Left lung (tissue), 10 donors: ENCODE measurements around the gene STYX. TPM values are rescaled to one million over a fixed set of nuclear protein-coding genes. Genes with fewer than 3 reads are reported as not detected.

Experiments
- ATAC-seq: fragments of 200-7000 bp; cut with Tn5 transposase; one replicate; pipeline ENCODE4 v1.9.1; 2020; ENCODE audit warnings: moderate library complexity
- DNase-seq, 4 donors: peaks; one replicate each; pipeline ENCODE4 v3.0.0-alpha.2; 2013 to 2020
- H3K27ac ChIP-seq, 2 donors: fragments of 200-600 bp; sonication (generic) in 1 of 2; one replicate each; pipeline versions ENCODE4 v1.5.0 to v1.8.0; 2020 to 2021
- H3K27me3 ChIP-seq, 2 donors: fragments of 200-600 bp; sonication (generic) in 1 of 2; one replicate each; pipeline versions ENCODE4 v1.5.0 to v1.8.0; 2020 to 2021
- H3K36me3 ChIP-seq, 2 donors: fragments of 200-600 bp; sonication (generic) in 1 of 2; one replicate each; pipeline versions ENCODE4 v1.5.0 to v1.8.0; 2020 to 2021
- H3K4me1 ChIP-seq, 2 donors: fragments of 200-600 bp; one replicate each; pipeline ENCODE4 v1.8.0; 2021
- H3K4me3 ChIP-seq, 2 donors: fragments of 200-600 bp; sonication (generic) in 1 of 2; one replicate each; pipeline versions ENCODE4 v1.5.0 to v1.8.0; 2020 to 2021; ENCODE audit warnings: mild to moderate bottlenecking in 1 of 2
- H3K9me3 ChIP-seq, 2 donors: fragments of 200-600 bp; sonication (generic) in 1 of 2; one replicate each; pipeline versions ENCODE4 v1.5.0 to v1.8.0; 2020 to 2021
- intact Hi-C, 2 donors: fragments of 100-400 bp; cut with DNase I; formaldehyde crosslinking; loops; one replicate each; pipeline versions ENCODE4 v1.11.2 to v1.14.2; 2022
- polyA plus RNA-seq, 6 donors: library from polyadenylated mRNA; unstranded; fragments of 120-200 nt; gene quantifications; one replicate each; pipeline ENCODE4 v1.2.1, GENCODE V29; 2013; ENCODE audit not compliant: insufficient read length in 6 of 6
- total RNA-seq, 2 donors: library from RNA; stranded (reverse); fragmentation: NEBNext Ultra II Directional; extraction: Animal tissue kit (Norgen Biotek cat#: 25700); gene quantifications; one replicate each; pipeline ENCODE4 v1.2.1, GENCODE V29; 2021
- TF ChIP-seq, protein P1 (sequence below), 2 donors: fragments of 200-600 bp; sonication (generic) in 1 of 2; IDR thresholded peaks; one replicate each; pipeline versions ENCODE4 v1.5.0 to v1.8.0; 2021; ENCODE audit warnings: antibody characterized with exemption in 2 of 2
- donor health status: DM: no; HTN: yes; CAD: no.
- donor health status: DM: no; HTN: no; CAD: no.

The STYX gene
- total and polyA plus RNA-seq, 8 donors: 9.9 to 19.2 (median 17.3) TPM

DNA sequence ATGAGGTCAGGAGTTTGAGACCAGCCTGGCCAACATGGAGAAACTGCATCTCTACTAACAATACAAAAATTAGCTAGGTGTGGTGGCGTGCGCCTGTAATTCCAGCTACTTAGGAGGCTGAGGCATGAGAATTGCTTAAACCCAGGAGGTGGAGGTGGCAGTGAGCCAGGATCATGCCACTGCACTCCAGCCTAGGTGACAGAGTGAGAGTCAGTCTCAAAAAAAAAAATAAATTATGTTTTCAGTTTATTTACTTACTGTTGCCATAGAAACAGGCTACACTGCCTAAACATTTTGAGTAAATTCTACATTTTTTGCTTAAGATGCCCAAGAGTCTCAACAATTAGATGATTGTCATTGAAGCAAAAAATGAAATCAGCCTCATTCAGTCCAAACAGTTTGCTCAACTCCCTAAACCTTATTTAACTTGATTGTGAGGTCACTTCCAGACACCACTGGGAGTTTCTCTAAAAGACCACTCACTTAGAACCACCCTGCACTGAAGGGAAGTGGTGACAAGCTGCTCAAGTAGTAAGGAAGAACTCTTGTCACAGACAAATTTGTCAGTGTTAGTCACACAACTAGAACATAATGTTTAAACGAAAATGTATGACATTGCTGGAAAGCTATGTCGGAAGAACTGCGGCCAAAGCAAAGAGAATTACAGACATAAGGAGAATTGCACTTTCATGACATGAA lies 71.2 kb downstream of the STYX start:
- Histone ChIP-seq H3K4me3 (no peak overlapping the region), H3K4me1 (no peaks in the 10 kb centered on the region), H3K36me3 (no peaks in the 10 kb centered on the region), H3K9me3 (no peaks in the 10 kb centered on the region), H3K27me3 (no peaks in the 10 kb centered on the region), H3K27ac (peak overlapping the region; percentile 36 to 60)
- DNase-seq (peak in 1 of 4 donors; percentile 37), ATAC-seq (peak; percentile 62)
- TF ChIP-seq, protein P1, sequence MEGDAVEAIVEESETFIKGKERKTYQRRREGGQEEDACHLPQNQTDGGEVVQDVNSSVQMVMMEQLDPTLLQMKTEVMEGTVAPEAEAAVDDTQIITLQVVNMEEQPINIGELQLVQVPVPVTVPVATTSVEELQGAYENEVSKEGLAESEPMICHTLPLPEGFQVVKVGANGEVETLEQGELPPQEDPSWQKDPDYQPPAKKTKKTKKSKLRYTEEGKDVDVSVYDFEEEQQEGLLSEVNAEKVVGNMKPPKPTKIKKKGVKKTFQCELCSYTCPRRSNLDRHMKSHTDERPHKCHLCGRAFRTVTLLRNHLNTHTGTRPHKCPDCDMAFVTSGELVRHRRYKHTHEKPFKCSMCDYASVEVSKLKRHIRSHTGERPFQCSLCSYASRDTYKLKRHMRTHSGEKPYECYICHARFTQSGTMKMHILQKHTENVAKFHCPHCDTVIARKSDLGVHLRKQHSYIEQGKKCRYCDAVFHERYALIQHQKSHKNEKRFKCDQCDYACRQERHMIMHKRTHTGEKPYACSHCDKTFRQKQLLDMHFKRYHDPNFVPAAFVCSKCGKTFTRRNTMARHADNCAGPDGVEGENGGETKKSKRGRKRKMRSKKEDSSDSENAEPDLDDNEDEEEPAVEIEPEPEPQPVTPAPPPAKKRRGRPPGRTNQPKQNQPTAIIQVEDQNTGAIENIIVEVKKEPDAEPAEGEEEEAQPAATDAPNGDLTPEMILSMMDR (IDR thresholded peaks at IDR 0.05): no peak
- intact Hi-C loops: no loop called here

DNA sequence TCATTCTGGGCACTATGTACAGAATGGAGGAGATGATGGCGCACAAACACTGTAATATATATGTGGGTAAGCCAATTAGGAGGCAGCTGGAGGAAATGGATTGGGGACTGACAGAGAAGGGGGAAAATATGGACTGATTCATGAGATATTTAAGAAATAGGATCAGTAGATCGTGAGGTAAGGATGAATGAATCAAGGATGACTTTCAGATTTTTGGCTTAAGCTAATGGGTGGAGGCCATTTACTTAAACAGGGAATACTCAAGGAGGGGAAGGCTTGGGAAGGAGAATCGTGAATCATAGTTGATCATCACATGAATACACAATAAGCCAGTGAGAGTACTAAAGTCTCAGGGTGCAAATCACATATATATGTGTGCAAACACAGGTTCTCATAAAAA lies 72.6 kb downstream of the STYX start:
- ATAC-seq: no peak
- Histone ChIP-seq H3K9me3 (no peaks in the 10 kb centered on the region), H3K4me3 (no peak overlapping the region), H3K36me3 (no peaks in the 10 kb centered on the region), H3K4me1 (no peaks in the 10 kb centered on the region), H3K27me3 (no peaks in the 10 kb centered on the region), H3K27ac (no peak overlapping the region)
- TF ChIP-seq, protein P1 (IDR thresholded peaks at IDR 0.05): no peak
- intact Hi-C loops: no loop called here
- no peak for DNase-seq

DNA sequence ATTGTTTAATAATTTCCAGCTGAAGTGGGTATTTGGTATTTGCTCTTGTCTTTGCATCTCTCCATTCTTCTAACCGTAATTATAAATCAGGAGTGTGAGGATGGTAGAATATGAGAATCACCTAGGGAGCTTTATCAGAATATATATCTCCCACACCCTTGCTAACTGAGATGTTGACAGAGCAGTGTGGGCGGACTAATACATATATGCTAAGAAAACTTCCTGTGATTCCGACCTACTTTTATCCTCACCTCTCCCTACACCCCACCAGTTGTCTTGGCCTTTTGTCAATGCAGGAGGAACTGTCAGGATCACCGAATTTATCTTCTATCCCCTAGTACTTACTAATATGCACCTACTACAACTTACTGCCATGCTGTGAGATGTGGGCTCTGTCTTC lies 76.1 kb downstream of the STYX start:
- TF ChIP-seq, protein P1 (IDR thresholded peaks at IDR 0.05): no peak
- Histone ChIP-seq H3K27ac (no peak overlapping the region), H3K27me3 (no peaks in the 10 kb centered on the region), H3K4me1 (no peaks in the 10 kb centered on the region), H3K9me3 (no peaks in the 10 kb centered on the region), H3K36me3 (no peaks in the 10 kb centered on the region), H3K4me3 (no peak overlapping the region)
- DNase-seq (no peak), ATAC-seq (no peak)
- intact Hi-C loops: no loop called here

DNA sequence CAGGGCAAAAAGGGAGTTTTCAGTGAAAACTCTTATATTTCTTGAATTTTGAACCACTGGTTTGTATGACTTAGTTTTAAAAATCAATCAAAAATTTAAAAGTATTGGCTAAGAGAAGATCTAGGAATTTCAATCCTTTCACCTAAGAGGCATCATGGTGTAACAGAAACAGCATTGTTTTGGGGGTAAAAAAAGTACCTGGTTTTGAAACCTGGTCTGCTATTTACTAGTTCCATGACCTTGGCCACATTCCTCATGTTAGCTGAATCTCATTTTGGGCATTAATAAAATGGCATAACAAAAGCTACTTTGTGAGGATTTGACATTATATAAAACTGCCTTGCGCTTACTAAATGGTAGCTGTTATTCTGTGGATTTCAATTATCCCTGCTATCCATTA lies 78.1 kb downstream of the STYX start:
- no peak for DNase-seq
- Histone ChIP-seq H3K9me3 (no peaks in the 10 kb centered on the region), H3K4me3 (no peak overlapping the region), H3K27me3 (no peaks in the 10 kb centered on the region), H3K36me3 (no peaks in the 10 kb centered on the region), H3K4me1 (no peaks in the 10 kb centered on the region), H3K27ac (no peak overlapping the region)
- intact Hi-C loops: no loop called here
- ATAC-seq: no peak
- TF ChIP-seq, protein P1 (IDR thresholded peaks at IDR 0.05): no peak

DNA sequence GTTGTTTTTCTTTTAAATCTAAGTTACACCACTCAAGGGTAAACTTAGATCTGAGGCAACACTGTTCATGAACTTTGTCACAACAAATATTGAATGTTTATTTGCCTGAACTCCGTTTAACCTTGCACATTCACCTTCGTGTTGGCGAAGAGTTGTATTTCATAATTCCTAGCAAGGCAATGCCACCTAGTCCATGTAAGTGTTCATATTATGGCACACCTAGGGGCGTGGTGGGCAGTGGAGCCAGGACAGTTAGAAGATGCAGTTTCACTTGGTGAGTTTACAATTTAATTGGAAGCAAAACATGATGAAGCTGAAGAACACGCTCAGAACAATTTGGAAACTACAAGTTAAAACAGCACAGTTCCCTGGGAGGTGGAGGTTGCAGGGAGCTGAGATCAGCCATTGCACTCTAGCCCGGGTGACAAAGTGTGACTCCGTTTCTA lies 91.9 kb downstream of the STYX start:
- ATAC-seq: no peak

More for the DNA sequence above, 91.9 kb downstream of the STYX start:
- no peak for DNase-seq
- H3K27me3 ChIP-seq: no peaks in the 10 kb centered on the region
- intact Hi-C loops: loop anchor here in 1 of 2 donors (5.0 kb wide), 2 partner anchors 140 to 235 kb away; no protein-coding TSS in a partner anchor
- no peak overlapping the region for H3K4me3 ChIP-seq
- no peak overlapping the region for H3K27ac ChIP-seq
- TF ChIP-seq, protein P1 (IDR thresholded peaks at IDR 0.05): no peak
- H3K36me3 ChIP-seq: no peaks in the 10 kb centered on the region
- no peaks in the 10 kb centered on the region for H3K9me3 ChIP-seq
- H3K4me1 ChIP-seq: no peaks in the 10 kb centered on the region
